OCI-LY7 (cell line): ENCODE data around the gene C10orf53. TPM values are rescaled to one million over a fixed set of nuclear protein-coding genes. Genes with fewer than 3 reads are reported as not detected.

Source experiments
- BruUV-seq: library from RNA; stranded (reverse); fragments of 400-500 nt; replicated peaks from 2 replicates; lab custom pipeline; 2021; lab: Mats Ljungman, UMichigan
- CTCF ChIA-PET: fragments of 300-600 bp; sonication (Branson Sonifier 250); formaldehyde crosslinking; loops from one replicate; lab custom pipeline; 2022; ENCODE audit warnings: antibody characterized with exemption; ENCODE audit not compliant: unreplicated experiment; lab: Charles Lee
- POLR2A ChIA-PET: fragments of 300-600 bp; sonication (Branson Sonifier 250); formaldehyde crosslinking; loops from one replicate; lab custom pipeline; 2022; ENCODE audit warnings: antibody characterized with exemption; lab: Charles Lee
- DNase-seq: peaks from one replicate; pipeline ENCODE4 v3.0.0-alpha.2; 2015; ENCODE audit warnings: low spot score
- H2AFZ ChIP-seq: fragments of 200-600 bp; sonication (generic), shearing (Covaris generic); 2 replicates; pipeline ENCODE4 v1.6.1; 2014; ENCODE audit warnings: mild to moderate bottlenecking, antibody characterized with exemption, low read length, moderate library complexity
- H3K27ac ChIP-seq: fragments of 200-600 bp; sonication (generic); 2 replicates; pipeline ENCODE4 v1.5.1; 2014; ENCODE audit warnings: mixed run types, low read depth, mild to moderate bottlenecking, moderate library complexity, low read length, inconsistent platforms; ENCODE audit not compliant: poor library complexity, severe bottlenecking
- H3K36me3 ChIP-seq: fragments of 200-600 bp; sonication (generic); 2 replicates; pipeline ENCODE4 v1.6.1; 2014; ENCODE audit warnings: mild to moderate bottlenecking, antibody characterized with exemption, low read length, moderate library complexity, mixed read lengths; ENCODE audit not compliant: insufficient read depth
- H3K4me1 ChIP-seq: fragments of 200-600 bp; sonication (generic); 2 replicates; pipeline ENCODE4 v1.5.1; 2014; ENCODE audit warnings: mild to moderate bottlenecking, low read length; ENCODE audit not compliant: insufficient read depth, poor library complexity, severe bottlenecking
- H3K4me2 ChIP-seq: fragments of 200-600 bp; sonication (generic); 2 replicates; pipeline ENCODE4 v1.6.1; 2014; ENCODE audit warnings: mild to moderate bottlenecking, low read length
- H3K4me3 ChIP-seq: fragments of 200-600 bp; sonication (generic); 2 replicates; pipeline ENCODE4 v1.5.1; 2014; ENCODE audit warnings: mild to moderate bottlenecking, low read depth, low read length; ENCODE audit not compliant: poor library complexity, severe bottlenecking
- H3K79me2 ChIP-seq: fragments of 200-600 bp; sonication (generic); 2 replicates; pipeline ENCODE4 v1.6.1; 2016; ENCODE audit warnings: low read depth, mild to moderate bottlenecking, low read length, moderate library complexity, mixed read lengths; ENCODE audit not compliant: insufficient read depth
- H3K9me2 ChIP-seq: fragments of 200-600 bp; sonication (generic); 2 replicates; pipeline ENCODE4 v1.6.1; 2016; ENCODE audit warnings: mild to moderate bottlenecking, low read length, mixed read lengths; ENCODE audit not compliant: insufficient read depth
- H3K9me3 ChIP-seq: fragments of 200-600 bp; sonication (generic); 2 replicates; pipeline ENCODE4 v1.6.1; 2014; ENCODE audit warnings: mild to moderate bottlenecking, mixed run types, low read length, mixed read lengths
- H4K20me1 ChIP-seq: fragments of 200-600 bp; sonication (generic); 2 replicates; pipeline ENCODE4 v1.6.1; 2014; ENCODE audit warnings: mild to moderate bottlenecking, antibody characterized with exemption, low read length, moderate library complexity, mixed read lengths; ENCODE audit not compliant: insufficient read depth
- EZH2phosphoT487 ChIP-seq: fragments of 200-600 bp; sonication (generic); IDR thresholded peaks from 2 replicates; pipeline ENCODE4 v1.6.1; 2018; ENCODE audit warnings: low read depth, borderline replicate concordance, mild to moderate bottlenecking, mixed run types, antibody characterized with exemption, low read length, moderate library complexity, mixed read lengths
- intact Hi-C: fragments of 100-400 bp; cut with micrococcal nuclease; formaldehyde crosslinking; loops from one replicate; pipeline ENCODE4 v1.10.0; 2022; ENCODE audit not compliant: unreplicated experiment
- total RNA-seq, 2 experiments: library from RNA; depleted of rRNA in 1 of 2; stranded (reverse); fragments of >200 nt in 1 of 2; shearing (Covaris generic) in 1 of 2; gene quantifications; 2 replicates each; pipeline ENCODE4 v1.2.3, GENCODE V29; 2014 to 2022
- TF ChIP-seq, protein P1 (sequence below): fragments of 200-600 bp; sonication (generic); conservative IDR thresholded peaks from 2 replicates; pipeline ENCODE4 v1.5.1; 2014; ENCODE audit warnings: mild to moderate bottlenecking, antibody characterized with exemption, low read length, moderate library complexity, mixed read lengths

Gene C10orf53
- total RNA-seq, 2 experiments from 2014 or later, result not detected

DNA sequence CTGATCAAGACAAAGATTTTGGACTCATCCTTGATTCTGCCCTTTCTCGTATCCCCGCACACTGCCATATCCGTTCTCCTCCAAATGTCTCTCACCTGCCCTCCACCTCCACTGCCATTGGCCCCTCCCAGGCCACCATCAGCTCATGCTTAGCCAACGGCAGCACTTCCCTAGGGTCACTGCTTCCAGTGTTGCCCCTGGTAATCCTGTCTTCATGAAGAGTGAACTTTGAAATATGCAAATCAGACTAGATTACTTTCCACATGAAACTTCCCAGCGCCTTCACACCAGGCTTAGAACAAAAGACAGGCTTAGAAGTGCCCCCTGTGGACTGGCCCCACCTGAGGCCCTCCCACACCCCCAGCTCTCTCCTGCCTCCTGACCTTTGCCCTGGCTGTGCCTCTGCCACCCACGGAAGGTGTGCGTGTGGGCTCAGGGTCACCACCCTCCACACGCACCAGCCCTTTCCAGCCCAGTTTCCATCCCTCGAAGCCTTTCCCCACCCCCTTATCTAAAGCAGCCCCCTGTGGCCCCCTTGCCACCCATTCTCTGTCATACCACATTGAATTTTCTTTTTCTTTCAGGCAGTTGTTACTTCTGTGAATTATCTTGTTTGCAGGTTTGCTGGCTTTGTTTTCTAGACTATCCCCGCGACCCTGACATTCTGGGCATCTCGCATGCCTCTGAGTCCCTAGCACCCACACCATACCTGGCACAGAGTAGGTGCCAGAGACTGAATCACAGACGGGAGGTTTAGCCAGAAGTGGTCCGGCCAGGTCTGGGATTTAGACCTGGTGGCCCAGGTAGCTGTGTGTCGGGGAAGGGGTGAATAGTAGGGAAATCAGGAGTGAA lies 26.8 kb upstream of the C10orf53 start:
- ChIA-PET CTCF (no interaction called here), POLR2A (no interaction called here)
- intact Hi-C loops, result no loop called here
- H3K27ac ChIP-seq, result no peak overlapping the region
- H3K4me3 ChIP-seq, result no peak overlapping the region
- no peak for DNase-seq
- no peak overlapping the region for H2AFZ ChIP-seq
- H3K9me3 ChIP-seq, result no peaks in the 10 kb centered on the region
- H4K20me1 ChIP-seq, result no peaks in the 10 kb centered on the region
- no peak overlapping the region for H3K4me2 ChIP-seq
- BruUV-seq, result no TSS peak
- H3K79me2 ChIP-seq, result no peaks in the 10 kb centered on the region
- no peaks in the 10 kb centered on the region for H3K9me2 ChIP-seq
- H3K4me1 ChIP-seq, result no peaks in the 10 kb centered on the region
- H3K36me3 ChIP-seq, result no peaks in the 10 kb centered on the region
- no peak for TF ChIP-seq EZH2phosphoT487
- TF ChIP-seq, protein P1, sequence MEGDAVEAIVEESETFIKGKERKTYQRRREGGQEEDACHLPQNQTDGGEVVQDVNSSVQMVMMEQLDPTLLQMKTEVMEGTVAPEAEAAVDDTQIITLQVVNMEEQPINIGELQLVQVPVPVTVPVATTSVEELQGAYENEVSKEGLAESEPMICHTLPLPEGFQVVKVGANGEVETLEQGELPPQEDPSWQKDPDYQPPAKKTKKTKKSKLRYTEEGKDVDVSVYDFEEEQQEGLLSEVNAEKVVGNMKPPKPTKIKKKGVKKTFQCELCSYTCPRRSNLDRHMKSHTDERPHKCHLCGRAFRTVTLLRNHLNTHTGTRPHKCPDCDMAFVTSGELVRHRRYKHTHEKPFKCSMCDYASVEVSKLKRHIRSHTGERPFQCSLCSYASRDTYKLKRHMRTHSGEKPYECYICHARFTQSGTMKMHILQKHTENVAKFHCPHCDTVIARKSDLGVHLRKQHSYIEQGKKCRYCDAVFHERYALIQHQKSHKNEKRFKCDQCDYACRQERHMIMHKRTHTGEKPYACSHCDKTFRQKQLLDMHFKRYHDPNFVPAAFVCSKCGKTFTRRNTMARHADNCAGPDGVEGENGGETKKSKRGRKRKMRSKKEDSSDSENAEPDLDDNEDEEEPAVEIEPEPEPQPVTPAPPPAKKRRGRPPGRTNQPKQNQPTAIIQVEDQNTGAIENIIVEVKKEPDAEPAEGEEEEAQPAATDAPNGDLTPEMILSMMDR, result no peak

DNA sequence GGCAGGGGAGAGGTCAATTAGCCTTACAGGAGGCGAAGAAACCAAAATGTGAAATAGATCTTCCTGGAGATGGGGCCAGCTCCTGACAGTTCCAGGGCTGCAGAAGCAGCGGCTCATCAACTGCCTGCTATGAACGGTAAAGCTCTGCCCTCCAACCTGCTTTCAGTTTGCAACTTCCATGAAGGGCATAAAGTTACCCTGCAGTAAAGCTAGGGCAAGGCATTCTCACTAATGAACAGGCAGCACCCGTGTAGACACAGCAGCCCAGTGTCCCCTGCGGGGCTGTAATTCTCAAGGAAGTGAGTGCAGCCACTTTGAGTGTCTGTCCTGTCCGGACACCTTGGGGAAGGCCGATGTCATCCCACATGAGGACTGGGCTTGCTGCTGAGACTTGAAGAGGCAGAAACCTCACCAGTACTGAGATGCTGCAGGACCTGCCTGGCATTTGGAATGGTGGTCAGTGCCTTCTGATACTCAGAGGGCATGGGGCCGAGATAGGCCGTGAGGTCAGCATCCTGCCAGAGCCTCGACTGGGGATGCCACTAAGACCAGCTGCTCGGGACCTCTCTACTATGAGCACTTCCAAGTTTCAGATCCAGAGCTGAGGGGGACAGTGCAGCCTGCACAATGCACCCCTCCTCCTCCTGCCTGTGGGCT lies 26.1 kb upstream of the C10orf53 start:
- Histone ChIP-seq H3K27ac (no peak overlapping the region), H3K36me3 (no peaks in the 10 kb centered on the region), H2AFZ (no peak overlapping the region), H3K4me2 (no peak overlapping the region), H3K9me2 (no peaks in the 10 kb centered on the region), H4K20me1 (no peaks in the 10 kb centered on the region), H3K79me2 (no peaks in the 10 kb centered on the region), H3K9me3 (no peaks in the 10 kb centered on the region), H3K4me1 (no peaks in the 10 kb centered on the region), H3K4me3 (no peak overlapping the region)
- DNase-seq, result no peak
- intact Hi-C loops, result no loop called here
- no peak for TF ChIP-seq EZH2phosphoT487
- TF ChIP-seq, protein P1, result no peak
- POLR2A ChIA-PET, result no interaction called here
- CTCF ChIA-PET, result no interaction called here
- BruUV-seq, result no TSS peak
